ENCODE results near the gene PSMB10.

The PSMB10 gene

DNA sequence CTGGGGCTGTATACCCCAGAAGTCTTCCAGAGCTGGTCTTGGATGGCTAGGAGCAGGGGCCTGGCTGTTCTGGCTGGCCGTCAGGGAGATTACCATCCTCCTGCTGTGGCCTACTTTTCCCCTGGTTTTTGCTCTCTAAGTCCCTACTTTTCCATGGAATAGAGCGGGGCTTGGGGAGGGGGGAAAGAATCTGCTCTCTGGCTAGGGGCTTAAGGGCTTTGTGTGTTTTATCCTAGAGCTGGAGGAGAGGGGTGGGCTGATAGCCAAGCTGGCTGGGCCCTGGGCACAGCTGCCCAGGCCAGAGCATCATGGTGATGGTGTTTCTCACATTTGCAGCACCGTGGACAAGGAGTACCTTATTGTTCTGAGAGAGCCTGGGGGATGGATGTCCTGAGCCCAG, 48.3 kb downstream of the PSMB10 start:
- DNase-seq = no peak

DNA sequence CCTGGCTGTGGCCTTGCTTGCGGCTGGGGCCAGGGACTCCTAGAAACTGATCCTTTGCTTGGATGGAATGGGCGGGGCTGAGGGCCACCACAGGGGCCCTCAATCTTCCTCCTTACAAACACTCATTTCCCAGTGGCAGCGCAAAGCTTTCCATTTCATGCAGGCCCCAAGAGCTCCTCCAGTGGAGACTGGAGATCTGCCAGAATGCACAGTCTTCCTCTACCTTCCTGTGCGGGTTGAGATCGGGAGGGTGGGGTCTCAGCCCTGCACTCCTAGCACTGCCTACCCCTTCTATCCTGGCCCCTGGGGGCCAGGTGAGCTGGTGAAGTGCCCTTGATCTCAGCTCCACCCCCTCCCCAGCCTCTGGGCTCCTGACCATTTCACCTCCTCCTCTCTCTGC, 50.3 kb downstream of the PSMB10 start:
- no peak for DNase-seq

GRCh38 chr16:67885976-67886375, 50.7 kb downstream of the PSMB10 start:
- DNase-seq = no peak

GRCh38 chr16:67885545-67885944, 51.1 kb downstream of the PSMB10 start:
- DNase-seq = no peak

DNA sequence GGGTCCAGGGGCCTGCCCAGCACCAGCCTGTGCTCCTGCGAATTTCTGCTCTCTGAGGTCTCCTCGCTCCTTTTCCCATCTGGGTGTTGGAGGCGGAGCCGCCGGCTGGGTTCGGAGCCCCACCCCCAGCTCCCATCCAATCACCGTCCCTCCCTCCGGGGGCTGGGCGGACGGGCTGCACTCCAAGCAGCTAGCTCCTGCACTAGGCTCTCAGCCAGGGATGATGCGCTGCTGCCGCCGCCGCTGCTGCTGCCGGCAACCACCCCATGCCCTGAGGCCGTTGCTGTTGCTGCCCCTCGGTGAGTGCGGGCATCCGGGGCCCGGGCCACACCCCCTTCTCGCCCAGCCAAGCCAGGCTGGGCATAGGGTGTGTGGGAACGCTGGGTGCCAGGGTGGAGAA, 52.0 kb downstream of the PSMB10 start, which contains the start of gene NRN1L:
NRN1L (plus strand) TSS at position 202 of the 400 bp plus-strand sequence; CDS start at position 221, 19 bp downstream.
- no peak for DNase-seq
